ENCODE data around the gene ZNF432. TPM values are rescaled to one million over a fixed set of nuclear protein-coding genes. Genes with fewer than 3 reads are reported as not detected.
"Not testable (repeated sequence)": the region's sequence is repeated elsewhere in the genome, so short reads cannot be mapped to it uniquely, and the experiment has no call there.

ZNF432 gene
- total and polyA plus RNA-seq, 2 of the 13 experiments (the other 11 are each of a cell fraction or from before 2014, with no cell fraction given): 4.1 to 8.7 TPM

- TF ChIP-seq DPF2 (CRISPR knock-in tag; IDR thresholded peaks at IDR 0.05; ENCODE audit: borderline replicate concordance, low read depth): peak; percentile 44; the same call in 1 of the 2 replicates
- TF ChIP-seq KAT7 (CRISPR knock-in tag; IDR thresholded peaks at IDR 0.05; ENCODE audit: borderline replicate concordance): peak; percentile 44; the same call in 1 of the 2 replicates
- peak; percentile 57; the same call in 1 of the 2 replicates for TF ChIP-seq MBD4 (IDR thresholded peaks at IDR 0.05; ENCODE audit: borderline replicate concordance, low read length)
- not testable (repeated sequence) for TF ChIP-seq FOXP1 (IDR thresholded peaks at IDR 0.05); CREM (CRISPR knock-in tag; IDR thresholded peaks at IDR 0.05); SOX6 (IDR thresholded peaks at IDR 0.05)
- peak; percentile 38; the same call in 1 of the 2 replicates for TF ChIP-seq FOXP1 (CRISPR knock-in tag; IDR thresholded peaks at IDR 0.05)
- TF ChIP-seq HNF1B (CRISPR knock-in tag; IDR thresholded peaks at IDR 0.05): peak; percentile 28; the same call in 1 of the 2 replicates
- TF ChIP-seq CREM (IDR thresholded peaks at IDR 0.05): 0 out of 2 replicates have a peak, but pooled peaks have one; percentile 13
- TF ChIP-seq ETV5 (CRISPR knock-in tag; IDR thresholded peaks at IDR 0.05; ENCODE audit: borderline replicate concordance): peak; percentile 61; the same call in 1 of the 2 replicates
- TF ChIP-seq SOX13 (IDR thresholded peaks at IDR 0.05): peak; percentile 55; the same call in 1 of the 2 replicates
- peak in 1 of 2 experiments; percentile 90; a peak in 2 of 4 replicates for TF ChIP-seq SOX13 (CRISPR knock-in tag; conservative IDR thresholded peaks at IDR 0.05 in 1 of 2, IDR thresholded peaks at IDR 0.05 in 1 of 2)
- TF ChIP-seq SNAPC2 (CRISPR knock-in tag; IDR thresholded peaks at IDR 0.05): 0 out of 2 replicates have a peak, but pooled peaks have one; percentile 46
- 0 out of 2 replicates have a peak, but pooled peaks have one; percentile 45 for TF ChIP-seq E2F1 (CRISPR knock-in tag; IDR thresholded peaks at IDR 0.05)
- TF ChIP-seq ZGPAT (CRISPR knock-in tag; IDR thresholded peaks at IDR 0.05): peak; percentile 26; the same call in 1 of the 2 replicates
- TF ChIP-seq POGZ (CRISPR knock-in tag; IDR thresholded peaks at IDR 0.05): peak; percentile 63; the same call in 1 of the 2 replicates
- TF ChIP-seq KDM6A (CRISPR knock-in tag; IDR thresholded peaks at IDR 0.05; ENCODE audit: low read depth): 0 out of 2 replicates have a peak, but pooled peaks have one; percentile 30
- TF ChIP-seq ZFY (CRISPR knock-in tag; IDR thresholded peaks at IDR 0.05): peak; percentile 55; the same call in 1 of the 2 replicates
- 0 out of 2 replicates have a peak, but pooled peaks have one; percentile 45 for TF ChIP-seq NAIF1 (CRISPR knock-in tag; IDR thresholded peaks at IDR 0.05; ENCODE audit: borderline replicate concordance)
- 0 out of 2 replicates have a peak, but pooled peaks have one; percentile 32 for TF ChIP-seq SP140L (CRISPR knock-in tag; IDR thresholded peaks at IDR 0.05; ENCODE audit: borderline replicate concordance)
- TF ChIP-seq ZNF503 (CRISPR knock-in tag; IDR thresholded peaks at IDR 0.05): 0 out of 2 replicates have a peak, but pooled peaks have one; percentile 33
- TF ChIP-seq TCF7 (IDR thresholded peaks at IDR 0.05; ENCODE audit: low read depth): peak; percentile 15
- TF ChIP-seq SOX6 (CRISPR knock-in tag; IDR thresholded peaks at IDR 0.05): peak; percentile 88
- 0 out of 2 replicates have a peak, but pooled peaks have one; percentile 38 for TF ChIP-seq ZNF644 (CRISPR knock-in tag; IDR thresholded peaks at IDR 0.05; ENCODE audit: low read depth)
- TF ChIP-seq ZSCAN9 (CRISPR knock-in tag; IDR thresholded peaks at IDR 0.05; ENCODE audit: borderline replicate concordance): 0 out of 2 replicates have a peak, but pooled peaks have one; percentile 21
Measured at GRCh38 chr19:52026255-52026990, 22.2 kb downstream of the ZNF432 start (continued).
